Effector memory CD8-positive, alpha-beta T cell (primary cell): ENCODE results near the gene CEP112.

Experiments used
- ATAC-seq: fragments of 150-1000 bp; cut with Tn5 transposase; replicated peaks from 2 replicates; pipeline ENCODE4 v1.10.0; 2021; ENCODE audit warnings: mild to moderate bottlenecking, moderate library complexity
- DNase-seq, 3 experiments: peaks; one replicate each; pipeline ENCODE4 v3.0.0; 2021
- H3K27ac Mint-ChIP-seq, 2 donors: one replicate each; pipeline ENCODE4 v1.8.0; 2022; ENCODE audit warnings: mild to moderate bottlenecking in 2 of 2, mixed read lengths in 2 of 2, moderate library complexity in 2 of 2
- H3K27me3 Mint-ChIP-seq, 2 donors: one replicate each; pipeline ENCODE4 v1.8.0; 2022; ENCODE audit warnings: mixed read lengths in 2 of 2
- H3K36me3 Mint-ChIP-seq: one replicate; pipeline ENCODE4 v1.8.0; 2022; ENCODE audit warnings: mild to moderate bottlenecking, moderate library complexity, mixed read lengths; ENCODE audit not compliant: insufficient read depth
- H3K4me1 Mint-ChIP-seq, 2 donors: one replicate each; pipeline ENCODE4 v1.8.0; 2022; ENCODE audit warnings: low read depth in 2 of 2, mixed read lengths in 2 of 2
- H3K4me3 Mint-ChIP-seq, 2 donors: one replicate each; pipeline ENCODE4 v1.8.0; 2022; ENCODE audit warnings: mild to moderate bottlenecking in 2 of 2, mixed read lengths in 2 of 2, moderate library complexity in 2 of 2
- H3K9me3 Mint-ChIP-seq, 2 donors: one replicate each; pipeline ENCODE4 v1.8.0; 2022; ENCODE audit warnings: mixed read lengths in 2 of 2

Gene CEP112

GRCh38 chr17:66221755-66222530 lies 30.0 kb upstream of the CEP112 start:
- DNase-seq, result no peak
- ATAC-seq, result no peak
- peaks cover 34 to 51% of the 10 kb centered on the region in 2 donors for H3K27me3 Mint-ChIP-seq
- no peak overlapping the region for H3K27ac Mint-ChIP-seq
- H3K4me1 Mint-ChIP-seq, result peaks cover 0 to 4% of the 10 kb centered on the region in 2 donors
- H3K36me3 Mint-ChIP-seq, result no peaks in the 10 kb centered on the region
- no peak overlapping the region for H3K4me3 Mint-ChIP-seq
- no peaks in the 10 kb centered on the region for H3K9me3 Mint-ChIP-seq

- no peaks in the 10 kb centered on the region for H3K36me3 Mint-ChIP-seq
- peak overlapping the region in 1 of 2 donors; percentile 44 for H3K27ac Mint-ChIP-seq
- no peak for ATAC-seq
- H3K4me1 Mint-ChIP-seq, result peaks cover 0 to 4% of the 10 kb centered on the region in 2 donors
- H3K27me3 Mint-ChIP-seq, result peaks cover 38 to 57% of the 10 kb centered on the region in 2 donors
- H3K4me3 Mint-ChIP-seq, result no peak overlapping the region
- DNase-seq, result no peak
- no peaks in the 10 kb centered on the region for H3K9me3 Mint-ChIP-seq
These were observed 29.4 kb upstream of the CEP112 start for GRCh38 chr17:66221343-66221742.

GRCh38 chr17:66220079-66220835 lies 28.3 kb upstream of the CEP112 start:
- H3K4me3 Mint-ChIP-seq, result no peak overlapping the region
- H3K4me1 Mint-ChIP-seq, result peaks cover 0 to 4% of the 10 kb centered on the region in 2 donors
- H3K36me3 Mint-ChIP-seq, result no peaks in the 10 kb centered on the region
- no peak overlapping the region for H3K27ac Mint-ChIP-seq
- no peak for DNase-seq
- no peak for ATAC-seq
- H3K27me3 Mint-ChIP-seq, result peaks cover 48 to 65% of the 10 kb centered on the region in 2 donors
- H3K9me3 Mint-ChIP-seq, result no peaks in the 10 kb centered on the region

- ATAC-seq (no peak), DNase-seq (no peak)
- no peak overlapping the region for H3K4me3 Mint-ChIP-seq
- H3K27me3 Mint-ChIP-seq, result peaks cover 58 to 64% of the 10 kb centered on the region in 2 donors
- no peaks in the 10 kb centered on the region for H3K4me1 Mint-ChIP-seq
- no peak overlapping the region for H3K27ac Mint-ChIP-seq
- no peaks in the 10 kb centered on the region for H3K36me3 Mint-ChIP-seq
- H3K9me3 Mint-ChIP-seq, result no peaks in the 10 kb centered on the region
These were observed 23.6 kb upstream of the CEP112 start for GRCh38 chr17:66215529-66215911.

GRCh38 chr17:66214884-66215528 lies 23.1 kb upstream of the CEP112 start:
- no peak overlapping the region for H3K4me3 Mint-ChIP-seq
- H3K9me3 Mint-ChIP-seq, result no peaks in the 10 kb centered on the region
- no peak overlapping the region for H3K27ac Mint-ChIP-seq
- H3K4me1 Mint-ChIP-seq, result no peaks in the 10 kb centered on the region
- H3K27me3 Mint-ChIP-seq, result peaks cover 58 to 69% of the 10 kb centered on the region in 2 donors
- H3K36me3 Mint-ChIP-seq, result no peaks in the 10 kb centered on the region
- no peak for ATAC-seq
- DNase-seq, result no peak

DNA sequence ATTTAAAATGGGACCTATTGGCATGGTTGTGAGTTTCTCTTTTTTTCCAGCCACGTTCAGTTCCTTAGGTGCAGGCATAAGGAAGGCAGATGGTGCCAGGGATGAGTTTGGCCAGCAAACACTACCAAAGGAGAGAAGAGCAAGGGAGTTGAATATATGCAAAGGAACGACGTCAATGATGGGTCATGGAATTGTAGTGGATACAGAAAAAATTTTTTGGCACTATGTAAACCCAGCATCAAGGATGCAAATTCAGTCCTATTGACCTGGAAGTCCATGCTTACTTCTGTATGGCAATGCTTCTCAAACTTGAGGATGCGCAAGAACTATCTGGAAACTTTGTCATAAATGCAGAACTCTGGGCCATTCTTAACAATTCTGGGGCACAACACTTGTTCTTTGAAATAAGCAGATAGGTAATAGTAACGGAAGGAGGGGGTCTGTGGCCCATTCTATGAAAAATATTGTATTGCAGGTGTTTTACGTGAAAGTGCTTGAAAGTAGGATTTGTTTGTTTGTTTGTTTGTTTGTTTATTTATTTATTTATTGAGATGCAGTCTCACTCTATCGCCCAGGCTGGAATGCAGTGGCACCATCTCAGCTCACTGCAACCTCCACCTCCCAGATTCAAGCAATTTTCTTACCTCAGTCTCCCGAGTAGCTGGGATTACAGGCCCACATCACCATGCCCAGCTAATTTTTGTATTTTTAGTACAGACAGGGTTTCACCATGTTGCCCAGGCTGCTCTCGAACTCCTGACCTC lies 19.3 kb upstream of the CEP112 start:
- Mint-ChIP-seq H3K4me3 (no peak overlapping the region), H3K36me3 (no peaks in the 10 kb centered on the region)
- ATAC-seq, result no peak

GRCh38 chr17:66210208-66210574 lies 18.3 kb upstream of the CEP112 start:
- DNase-seq (no peak), ATAC-seq (no peak)
- no peak overlapping the region for H3K4me3 Mint-ChIP-seq
- H3K27me3 Mint-ChIP-seq, result peaks cover 32 to 34% of the 10 kb centered on the region in 2 donors
- no peaks in the 10 kb centered on the region for H3K9me3 Mint-ChIP-seq
- H3K4me1 Mint-ChIP-seq, result no peaks in the 10 kb centered on the region
- no peak overlapping the region for H3K27ac Mint-ChIP-seq
- no peaks in the 10 kb centered on the region for H3K36me3 Mint-ChIP-seq

More for the DNA sequence above, 19.3 kb upstream of the CEP112 start:
- Mint-ChIP-seq H3K27ac (no peak overlapping the region), H3K4me1 (no peaks in the 10 kb centered on the region), H3K9me3 (no peaks in the 10 kb centered on the region), H3K27me3 (peaks cover 43 to 44% of the 10 kb centered on the region in 2 donors)
- DNase-seq, result no peak

DNA sequence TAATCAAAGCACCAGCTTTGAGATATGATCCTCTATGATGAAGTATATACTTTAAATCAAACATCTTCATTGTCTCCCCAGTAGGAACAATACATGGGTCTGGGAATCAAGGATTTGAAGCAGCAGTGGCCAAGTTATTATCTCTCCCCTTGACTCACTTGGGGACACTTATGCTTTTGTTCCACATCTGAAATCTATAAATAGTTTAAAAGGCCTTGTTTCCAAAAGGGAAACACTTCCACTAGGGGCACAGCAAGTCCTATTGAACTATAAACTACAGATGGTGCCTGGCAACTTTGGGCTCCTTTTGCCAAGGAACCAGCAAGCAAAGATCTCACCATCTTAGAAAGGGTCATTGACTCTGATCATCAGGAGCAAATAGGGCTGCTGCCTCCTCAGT lies 16.0 kb upstream of the CEP112 start:
- Mint-ChIP-seq H3K36me3 (no peaks in the 10 kb centered on the region), H3K27ac (no peak overlapping the region), H3K9me3 (no peaks in the 10 kb centered on the region), H3K27me3 (peaks cover 17 to 22% of the 10 kb centered on the region in 2 donors), H3K4me1 (no peaks in the 10 kb centered on the region), H3K4me3 (no peak overlapping the region)
- no peak for ATAC-seq
- no peak for DNase-seq

DNA sequence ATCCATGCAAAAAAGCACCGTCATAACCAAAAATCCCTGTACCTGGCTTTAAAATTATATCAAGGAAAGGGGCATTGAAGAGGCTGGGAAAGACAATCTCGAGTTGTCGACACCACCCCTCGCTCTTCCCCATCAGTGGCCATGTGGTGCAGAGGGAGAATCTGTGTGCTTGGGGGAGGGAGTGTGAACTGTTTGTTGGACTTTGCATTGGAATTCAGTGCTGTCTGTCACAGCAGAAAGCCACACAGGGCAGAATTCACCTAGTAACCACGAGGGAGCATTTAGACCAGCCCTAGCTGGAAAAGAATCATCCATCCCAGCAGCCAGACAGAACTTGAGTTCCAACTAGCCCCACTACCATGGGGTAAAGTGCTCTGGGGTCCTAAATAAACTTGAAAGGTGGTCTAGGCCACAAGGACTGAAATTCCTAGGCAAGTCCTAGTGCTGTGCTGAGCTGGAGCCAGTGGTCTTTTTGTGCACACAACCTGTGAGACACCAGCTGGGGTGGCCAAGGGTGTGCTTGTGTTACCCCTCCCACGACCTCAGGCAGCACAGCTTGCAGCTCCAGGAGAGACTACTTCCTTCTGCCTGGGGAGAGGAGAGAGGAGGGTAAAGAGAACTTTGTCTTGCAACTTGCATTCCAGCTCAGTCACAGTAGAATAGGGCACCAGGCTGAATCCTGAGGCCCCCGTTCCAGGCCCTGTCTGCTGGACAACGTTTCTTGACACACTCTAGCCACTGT lies 11.5 kb upstream of the CEP112 start:
- ATAC-seq, result no peak
- H3K9me3 Mint-ChIP-seq, result no peaks in the 10 kb centered on the region
- peak overlapping the region in 1 of 2 donors; percentile 27 for H3K27ac Mint-ChIP-seq
- H3K4me3 Mint-ChIP-seq, result no peak overlapping the region
- H3K27me3 Mint-ChIP-seq, result no peaks in the 10 kb centered on the region
- DNase-seq, result no peak
- H3K4me1 Mint-ChIP-seq, result peaks cover 6 to 9% of the 10 kb centered on the region in 2 donors
- peaks cover 6% of the 10 kb centered on the region for H3K36me3 Mint-ChIP-seq

- peak; percentile 13 to 14 (median 14) for DNase-seq
- no peak overlapping the region for H3K27ac Mint-ChIP-seq
- ATAC-seq, result peak; percentile 43
These were observed 8.8 kb upstream of the CEP112 start for GRCh38 chr17:66200685-66201092.

GRCh38 chr17:66198242-66198641 lies 6.3 kb upstream of the CEP112 start:
- Mint-ChIP-seq H3K27me3 (no peaks in the 10 kb centered on the region), H3K4me1 (peaks cover 6 to 9% of the 10 kb centered on the region in 2 donors), H3K9me3 (no peaks in the 10 kb centered on the region), H3K27ac (no peak overlapping the region), H3K36me3 (peaks cover 6% of the 10 kb centered on the region), H3K4me3 (no peak overlapping the region)
- ATAC-seq (no peak), DNase-seq (no peak)

More at GRCh38 chr17:66200685-66201092, 8.8 kb upstream of the CEP112 start:
- Mint-ChIP-seq H3K9me3 (no peaks in the 10 kb centered on the region), H3K4me3 (no peak overlapping the region), H3K36me3 (peaks cover 6% of the 10 kb centered on the region), H3K27me3 (no peaks in the 10 kb centered on the region), H3K4me1 (peaks cover 6 to 9% of the 10 kb centered on the region in 2 donors)

DNA sequence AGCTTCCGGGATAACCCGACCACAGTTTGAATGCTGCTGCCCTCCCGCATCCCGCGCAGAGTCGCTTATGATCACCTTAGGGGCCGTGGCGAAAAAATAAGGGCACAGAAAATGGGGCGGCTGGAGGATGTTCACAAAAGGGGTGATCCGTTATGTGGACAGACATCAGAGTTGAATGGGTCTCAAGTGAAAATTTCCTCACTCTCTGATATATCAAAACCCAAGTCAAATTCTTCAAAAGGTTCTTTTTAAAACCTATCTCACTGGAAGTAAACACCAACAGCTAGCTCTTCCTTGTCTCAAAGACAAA lies 400 bp upstream of the CEP112 start:
- Mint-ChIP-seq H3K27me3 (no peaks in the 10 kb centered on the region), H3K36me3 (peaks cover 20% of the 10 kb centered on the region), H3K4me1 (peaks cover 4 to 14% of the 10 kb centered on the region in 2 donors), H3K27ac (peak overlapping the region; percentile 93 to 97), H3K4me3 (peak overlapping the region; percentile 75 to 80), H3K9me3 (no peaks in the 10 kb centered on the region)
- ATAC-seq (no peak), DNase-seq (no peak)
